HepG2 (cell line): ENCODE results near the gene F12. TPM values are rescaled to one million over a fixed set of nuclear protein-coding genes. Genes with fewer than 3 reads are reported as not detected.

Experiments
- ADNP ChIP-seq: sonication (generic); formaldehyde crosslinking; IDR thresholded peaks from 2 replicates; pipeline ENCODE4 v1.4.0; 2020; ENCODE audit warnings: missing genetic modification reagents
- DNMT3B ChIP-seq: conservative IDR thresholded peaks from 2 replicates; pipeline ENCODE4 v1.6.1; 2016; ENCODE audit warnings: missing biosample characterization, control low read depth
- FOXO4 ChIP-seq: sonication (generic); formaldehyde crosslinking; conservative IDR thresholded peaks from 2 replicates; pipeline ENCODE4 v1.8.1; 2023; ENCODE audit warnings: missing genetic modification reagents
- IKZF4 ChIP-seq: sonication (generic); formaldehyde crosslinking; IDR thresholded peaks from 2 replicates; pipeline ENCODE4 v1.5.1; 2020; ENCODE audit warnings: borderline replicate concordance, mild to moderate bottlenecking, low read depth, missing genetic modification reagents; ENCODE audit errors: not compliant biosample characterization
- KDM2A ChIP-seq: sonication (generic); formaldehyde crosslinking; IDR thresholded peaks from 2 replicates; pipeline ENCODE4 v1.4.0; 2020; ENCODE audit warnings: low read depth, missing genetic modification reagents, borderline replicate concordance
- KLF13 ChIP-seq: sonication (generic); formaldehyde crosslinking; IDR thresholded peaks from 2 replicates; pipeline ENCODE4 v1.4.0; 2020; ENCODE audit warnings: mild to moderate bottlenecking, missing genetic modification reagents
- KLF6 ChIP-seq: IDR thresholded peaks from 2 replicates; pipeline ENCODE4 v1.8.0; 2016; ENCODE audit warnings: missing biosample characterization, missing genetic modification reagents
- LBX2 ChIP-seq: sonication (generic); formaldehyde crosslinking; IDR thresholded peaks from 2 replicates; pipeline ENCODE4 v1.5.0; 2020; ENCODE audit warnings: missing genetic modification reagents, mild to moderate bottlenecking, borderline replicate concordance
- MIER3 ChIP-seq: IDR thresholded peaks from 2 replicates; pipeline ENCODE4 v1.6.1; 2016; ENCODE audit warnings: missing compliant biosample characterization, borderline replicate concordance
- MYPOP ChIP-seq: sonication (generic); formaldehyde crosslinking; IDR thresholded peaks from 2 replicates; pipeline ENCODE4 v1.8.1; 2023; ENCODE audit warnings: mild to moderate bottlenecking, moderate library complexity, missing genetic modification reagents
- PITX1 ChIP-seq: sonication (generic); formaldehyde crosslinking; IDR thresholded peaks from 2 replicates; pipeline ENCODE4 v1.5.1; 2020; ENCODE audit warnings: mild to moderate bottlenecking, missing genetic modification reagents
- REXO4 ChIP-seq: sonication (generic); formaldehyde crosslinking; IDR thresholded peaks from 2 replicates; pipeline ENCODE4 v1.8.0; 2022; ENCODE audit warnings: missing genetic modification reagents, mild to moderate bottlenecking, borderline replicate concordance
- RXRA ChIP-seq: sonication (generic); formaldehyde crosslinking; IDR thresholded peaks from 2 replicates; pipeline ENCODE4 v1.5.1; 2020; ENCODE audit warnings: missing genetic modification reagents
- SALL1 ChIP-seq: sonication (generic); formaldehyde crosslinking; IDR thresholded peaks from 2 replicates; pipeline ENCODE4 v1.8.0; 2022; ENCODE audit warnings: mild to moderate bottlenecking, missing genetic modification reagents
- STAG1 ChIP-seq: sonication (generic); formaldehyde crosslinking; IDR thresholded peaks from 2 replicates; pipeline ENCODE4 v1.4.0; 2020; ENCODE audit warnings: missing genetic modification reagents
- ZFY ChIP-seq: sonication (generic); formaldehyde crosslinking; IDR thresholded peaks from 2 replicates; pipeline ENCODE4 v1.4.0; 2020; ENCODE audit warnings: missing genetic modification reagents
- ZNF256 ChIP-seq: sonication (generic); formaldehyde crosslinking; conservative IDR thresholded peaks from 2 replicates; pipeline ENCODE4 v1.4.0; 2020; ENCODE audit warnings: missing genetic modification reagents
- ZNF280B ChIP-seq: sonication (generic); formaldehyde crosslinking; IDR thresholded peaks from 2 replicates; pipeline ENCODE4 v1.5.0; 2020; ENCODE audit warnings: missing genetic modification reagents, mild to moderate bottlenecking, borderline replicate concordance
- ZNF44 ChIP-seq: sonication (generic); formaldehyde crosslinking; IDR thresholded peaks from 2 replicates; pipeline ENCODE4 v1.5.1; 2020; ENCODE audit warnings: mild to moderate bottlenecking, missing genetic modification reagents
- ZNF788 ChIP-seq: sonication (generic); formaldehyde crosslinking; IDR thresholded peaks from 2 replicates; pipeline ENCODE4 v1.5.0; 2020; ENCODE audit warnings: mild to moderate bottlenecking, missing genetic modification reagents, borderline replicate concordance
- ZUFSP ChIP-seq: sonication (generic); formaldehyde crosslinking; IDR thresholded peaks from 2 replicates; pipeline ENCODE4 v1.9.0; 2021; ENCODE audit warnings: missing genetic modification reagents, mild to moderate bottlenecking, borderline replicate concordance
- polyA plus RNA-seq, 8 experiments: library from polyadenylated mRNA; depleted of rRNA in 3 of 8; stranded (reverse) in 7 of 8; unstranded in 1 of 8; fragments of >200 nt; fragmentation: Illumina TruSeq in 4 of 8; extraction: Trizol in 4 of 8; gene quantifications; 2 replicates each; pipeline versions ENCODE4 v1.2.1 to v1.2.3, GENCODE V29; 2011 to 2016; ENCODE audit warnings: low read depth in 4 of 8, missing spikeins in 1 of 8, mixed read lengths in 1 of 8; ENCODE audit not compliant: insufficient read depth in 1 of 8
- total RNA-seq, 5 experiments: library from RNA; depleted of rRNA; stranded (reverse); fragments of >200 nt; fragmentation: Illumina TruSeq; extraction: Trizol; gene quantifications; 2 replicates each; pipeline ENCODE4 v1.2.3, GENCODE V29; 2016; ENCODE audit warnings: low read depth in 1 of 5

F12 gene
- total and polyA plus RNA-seq, 2 of the 13 experiments (the other 11 are each of a cell fraction or from before 2014, with no cell fraction given) = 2.5 to 3.0 TPM

GRCh38 chr5:177446200-177447065 lies 37.1 kb upstream of the F12 start, which contains the start of gene PRR7 (continued):
- no peak for TF ChIP-seq ZUFSP (CRISPR knock-in tag)
- TF ChIP-seq RXRA (CRISPR knock-in tag) = peak; percentile 54; the same call in 1 of the 2 replicates
- TF ChIP-seq FOXO4 (CRISPR knock-in tag) = no peak
- peak; percentile 19; the same call in 1 of the 2 replicates for TF ChIP-seq STAG1 (CRISPR knock-in tag)
- no peak for TF ChIP-seq IKZF4 (CRISPR knock-in tag)
- TF ChIP-seq ADNP (CRISPR knock-in tag) = no peak
- no peak for TF ChIP-seq ZNF44
- TF ChIP-seq ZNF788 = no peak
- TF ChIP-seq SALL1 (CRISPR knock-in tag) = peak; percentile 20; the same call in 1 of the 2 replicates
- TF ChIP-seq ZFY (CRISPR knock-in tag) = peak; percentile 43
- TF ChIP-seq KLF6 (CRISPR knock-in tag) = no peak
- TF ChIP-seq ZNF280B (CRISPR knock-in tag) = peak; percentile 57; the same call in 1 of the 2 replicates
- no peak for TF ChIP-seq MIER3
- no peak for TF ChIP-seq REXO4 (CRISPR knock-in tag)
- peak; percentile 60 for TF ChIP-seq KDM2A (CRISPR knock-in tag)
- 0 out of 2 replicates have a peak, but pooled peaks have one; percentile 18 for TF ChIP-seq MYPOP (CRISPR knock-in tag)
- peak; percentile 30; the same call in 1 of the 2 replicates for TF ChIP-seq LBX2 (CRISPR knock-in tag)
- TF ChIP-seq KLF13 (CRISPR knock-in tag) = peak; percentile 22; the same call in 1 of the 2 replicates
- TF ChIP-seq DNMT3B (CRISPR knock-in tag) = no peak
- TF ChIP-seq PITX1 (CRISPR knock-in tag) = 0 out of 2 replicates have a peak, but pooled peaks have one; percentile 24
- no peak for TF ChIP-seq ZNF256
